HG02973 (cell line): Measurements from ENCODE around the gene TTLL11.
"Not testable (repeated sequence)": the region's sequence is repeated elsewhere in the genome, so short reads cannot be mapped to it uniquely, and the experiment has no call there.

ENCODE experiments used
- ATAC-seq: cut with Tn5 transposase; IDR thresholded peaks from one replicate; pipeline ENCODE4 v1.9.1; 2021; ENCODE audit warnings: moderate library complexity; ENCODE audit not compliant: unreplicated experiment

TTLL11 gene

DNA sequence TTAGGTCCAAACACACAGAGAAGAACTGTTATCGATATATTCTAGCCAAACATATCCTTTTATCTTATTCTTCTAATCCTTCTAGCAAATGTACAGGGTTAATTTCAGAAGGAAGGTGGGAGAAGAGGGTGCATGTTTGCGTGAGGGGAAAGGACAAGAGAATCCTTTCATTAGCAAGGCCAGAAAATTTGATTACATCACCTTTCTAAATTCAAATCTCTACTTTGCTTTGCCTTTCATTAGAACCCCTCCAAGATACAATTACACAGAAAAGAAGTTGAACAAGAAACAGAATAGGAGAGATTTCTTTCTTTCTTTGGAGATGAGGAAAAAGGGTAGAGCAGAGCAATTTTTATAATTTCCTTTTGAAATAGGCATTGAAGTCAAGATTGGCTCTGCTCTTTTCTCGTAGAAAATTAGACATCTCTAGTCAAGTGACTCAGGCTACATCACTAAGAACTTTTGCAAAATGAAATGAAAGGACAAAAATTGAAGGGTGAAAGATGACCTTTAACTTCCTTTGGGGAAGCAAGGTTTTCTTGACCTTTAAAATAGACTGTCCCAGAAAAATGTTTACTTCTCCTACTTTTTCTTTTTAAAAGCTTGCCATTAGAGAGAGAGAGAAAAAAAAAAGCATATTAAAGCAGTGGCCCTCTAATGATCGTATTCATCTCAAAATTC, 81.2 kb downstream of the TTLL11 start:
- ATAC-seq, result no peak

DNA sequence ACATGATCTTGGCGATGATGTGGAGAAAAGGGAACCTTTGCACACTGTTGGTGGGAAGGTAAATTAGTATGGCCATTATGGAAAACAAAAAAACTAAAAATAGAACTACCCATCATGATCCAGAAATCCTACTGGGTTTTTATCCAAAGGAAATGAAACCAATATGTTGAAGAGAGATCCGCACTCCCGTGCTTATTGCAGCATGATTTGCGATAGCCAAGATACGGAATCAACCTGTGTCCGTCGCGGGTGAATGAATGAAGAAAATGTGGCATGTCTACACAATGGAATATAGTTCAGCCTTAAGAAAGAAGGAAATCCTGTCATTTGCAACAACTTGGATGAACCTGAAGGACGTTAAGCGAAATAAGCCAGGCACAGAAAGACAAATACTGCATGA, 84.5 kb downstream of the TTLL11 start:
- ATAC-seq, result no peak

GRCh38 chr9:122007837-122008236, 85.3 kb downstream of the TTLL11 start:
- ATAC-seq, result no peak

DNA sequence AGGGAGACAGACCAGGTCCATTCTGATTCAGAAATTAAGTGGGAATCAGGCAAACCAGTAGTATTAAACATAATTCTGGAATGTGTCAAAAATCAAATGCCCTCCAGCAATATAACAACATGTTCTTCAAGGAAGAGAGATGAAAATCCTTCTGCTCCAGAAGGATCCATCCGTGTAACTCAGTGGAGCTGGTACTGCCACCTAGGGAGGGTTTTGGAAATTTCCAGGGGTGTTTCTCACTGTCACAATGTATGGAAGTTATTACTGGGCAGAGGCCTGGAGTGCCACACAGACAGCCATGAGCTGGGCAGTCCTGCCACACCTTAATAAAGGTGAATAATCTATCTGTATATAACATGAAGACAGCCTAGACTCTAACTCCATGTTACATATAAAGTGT, 87.5 kb downstream of the TTLL11 start:
- no peak for ATAC-seq

- no peak for ATAC-seq
These were observed 88.5 kb downstream of the TTLL11 start for GRCh38 chr9:122004589-122004988.

DNA sequence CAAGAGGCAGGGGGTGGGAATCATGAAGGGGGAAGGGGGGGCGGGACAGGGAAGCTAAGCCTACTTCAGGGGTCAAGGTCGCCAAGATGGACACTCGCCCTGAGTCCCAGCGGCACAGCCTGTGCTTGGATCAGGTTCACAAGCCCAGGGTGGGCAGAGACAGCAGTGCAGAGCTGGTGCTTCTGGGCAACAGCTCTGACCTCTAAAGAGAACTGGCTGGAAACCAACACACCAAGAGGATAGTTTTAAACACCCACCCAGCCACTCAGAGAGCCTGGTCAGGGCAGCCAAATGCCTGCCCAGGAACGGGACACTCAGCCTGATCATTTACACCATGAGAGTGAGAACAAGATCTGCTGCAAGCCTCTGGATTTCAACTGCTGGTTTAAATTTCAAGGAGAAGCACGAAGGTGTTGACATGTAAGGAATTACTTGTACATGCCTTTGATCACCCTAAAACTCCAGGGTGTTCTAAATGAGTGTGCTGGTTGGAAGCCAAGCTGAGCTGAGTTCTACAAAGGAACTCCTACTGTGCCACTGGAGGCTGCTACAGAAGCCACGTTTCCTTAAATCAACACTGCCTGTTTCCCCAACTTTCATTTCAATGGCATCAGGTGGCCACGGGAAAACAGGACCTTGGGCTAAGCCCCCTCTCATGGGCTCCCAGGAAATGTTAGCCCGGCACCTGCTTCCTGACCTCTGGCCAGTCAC, 91.5 kb downstream of the TTLL11 start:
- no peak for ATAC-seq

GRCh38 chr9:122000526-122000925, 92.6 kb downstream of the TTLL11 start:
- ATAC-seq, result not testable (repeated sequence)

- no peak for ATAC-seq
These were observed 93.6 kb downstream of the TTLL11 start for GRCh38 chr9:121999556-121999955.

DNA sequence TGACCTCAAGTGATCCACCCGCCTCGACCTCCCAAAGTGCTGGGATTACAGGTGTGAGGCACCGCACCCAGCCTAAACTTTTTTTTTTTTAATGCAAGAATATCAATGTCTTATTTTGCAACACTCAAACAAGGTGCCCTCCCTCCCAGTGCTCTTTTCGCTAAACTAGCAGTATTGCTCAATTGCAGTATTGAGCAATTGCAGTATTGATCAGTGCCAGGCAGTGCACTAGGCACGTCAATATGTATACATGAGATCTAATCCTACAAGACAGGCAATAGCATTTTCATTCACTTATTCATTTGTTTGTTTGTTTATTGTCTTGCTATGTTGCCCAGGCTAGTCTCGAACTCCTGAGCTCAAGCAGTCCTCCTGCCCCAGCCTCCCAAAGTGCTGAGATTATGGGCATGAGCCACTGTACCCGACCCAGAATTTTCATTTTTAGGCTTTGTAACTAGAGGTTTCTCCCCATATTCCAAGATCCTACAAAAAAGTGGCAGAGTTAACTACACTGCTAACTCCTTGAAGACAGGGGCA, 94.5 kb downstream of the TTLL11 start:
- no peak for ATAC-seq

- no peak for ATAC-seq
These were observed 95.3 kb downstream of the TTLL11 start for GRCh38 chr9:121997791-121998190.

DNA sequence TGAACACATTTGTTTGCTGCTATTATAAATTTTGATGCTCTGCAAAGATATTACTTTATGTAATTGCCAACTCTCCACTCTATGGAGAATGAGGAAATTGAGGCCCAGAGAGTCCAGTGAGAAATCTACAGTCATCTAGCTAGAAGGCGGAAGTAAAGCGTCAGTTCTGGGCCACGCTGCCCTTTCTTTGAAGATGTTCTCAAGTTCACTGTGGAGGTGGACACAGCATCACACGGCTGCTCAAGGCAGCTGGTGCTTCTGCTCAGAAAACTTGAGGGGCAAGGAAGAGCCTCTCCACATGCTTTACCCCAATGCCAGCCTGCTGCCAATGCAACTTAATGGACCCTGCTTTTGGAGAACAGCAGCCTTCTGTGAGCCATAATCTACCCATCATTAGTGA, 96.3 kb downstream of the TTLL11 start:
- ATAC-seq, result no peak

GRCh38 chr9:121995997-121996396, 97.1 kb downstream of the TTLL11 start:
- ATAC-seq, result no peak

DNA sequence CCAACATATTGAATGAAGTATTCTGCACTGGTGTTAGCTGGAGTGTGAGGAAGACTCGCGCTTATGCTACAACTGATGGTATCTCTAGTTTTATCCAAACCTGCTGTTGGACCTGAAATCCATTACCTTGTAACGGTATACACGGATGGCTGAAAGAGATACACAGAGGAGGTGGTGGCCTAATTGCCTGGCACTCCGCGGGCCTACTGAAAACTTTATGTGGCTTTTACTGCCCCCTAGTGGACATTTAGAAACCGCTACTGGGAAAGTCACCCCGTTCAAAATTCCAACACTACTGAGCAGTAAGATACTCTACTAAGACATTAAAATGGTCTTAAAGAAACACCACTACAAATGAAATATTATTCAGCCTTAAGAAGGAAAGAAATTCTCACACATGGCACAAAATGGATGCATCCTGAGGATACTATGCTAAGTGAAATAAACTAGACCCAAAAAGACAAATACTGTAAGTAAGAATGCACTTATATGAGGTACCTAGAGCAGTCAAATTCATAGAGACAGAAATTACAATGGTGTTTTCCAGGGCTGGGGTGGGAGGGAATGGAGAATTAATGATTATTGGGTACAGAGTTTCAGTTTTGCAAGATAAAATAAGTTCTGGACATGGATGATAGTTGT, 100.4 kb downstream of the TTLL11 start:
- no peak for ATAC-seq

DNA sequence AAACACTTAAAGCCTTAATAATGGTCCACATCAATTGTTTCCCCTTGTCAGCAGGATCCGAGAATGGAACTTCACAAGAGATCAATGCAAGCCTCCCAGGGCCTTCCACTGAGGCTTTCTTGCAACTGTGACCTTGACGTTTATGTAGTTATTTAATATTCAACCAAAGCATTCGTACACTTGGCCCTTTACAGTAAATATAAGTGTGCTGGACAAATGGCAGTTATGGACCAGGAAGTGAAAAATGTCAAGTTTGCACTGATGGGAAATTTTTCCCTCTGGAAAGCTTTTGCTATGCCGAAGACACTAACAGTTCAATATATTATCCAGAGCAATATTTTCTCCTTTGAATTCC, 101.8 kb downstream of the TTLL11 start:
- ATAC-seq, result no peak

- no peak for ATAC-seq
These were observed 102.4 kb downstream of the TTLL11 start for GRCh38 chr9:121990600-121991306.

DNA sequence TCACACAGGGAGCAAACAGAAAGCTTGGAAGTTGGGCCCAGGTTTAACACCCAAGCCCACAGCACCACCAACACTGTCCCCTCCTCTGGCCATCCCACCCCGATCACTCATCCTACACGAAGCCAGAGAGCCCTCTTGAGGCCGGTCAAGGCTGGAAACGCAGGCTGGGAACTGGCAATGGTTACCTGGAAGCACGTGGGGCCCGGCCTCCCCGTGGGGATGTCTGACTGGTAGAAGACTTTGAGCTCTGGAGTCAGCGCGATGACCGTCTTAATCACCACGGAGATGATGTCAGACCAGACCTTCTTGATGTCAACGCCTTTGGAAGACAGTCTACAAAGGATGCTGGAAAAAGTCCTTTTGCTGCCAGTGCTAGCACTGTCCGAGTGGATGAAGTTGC, 104.1 kb downstream of the TTLL11 start:
- ATAC-seq, result no peak

DNA sequence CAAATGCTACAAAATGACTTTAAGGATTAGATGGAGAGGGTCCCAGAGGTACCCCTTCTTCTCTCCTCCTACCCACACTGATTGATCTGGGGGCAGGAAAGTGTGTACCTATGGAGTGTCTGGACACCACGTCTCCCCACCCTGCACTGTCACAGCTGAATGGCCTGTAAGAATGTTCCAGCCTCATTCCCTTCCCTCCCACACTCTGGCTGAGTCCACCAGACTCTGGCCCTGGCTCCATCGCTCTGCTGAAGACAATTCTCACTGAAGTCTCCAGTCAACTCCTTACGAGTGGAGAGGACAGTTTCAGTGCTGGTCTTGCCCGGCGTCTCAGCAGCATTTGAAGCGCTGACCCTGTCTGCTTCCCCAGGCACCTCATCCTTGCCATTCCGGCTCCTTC, 105.8 kb downstream of the TTLL11 start:
- no peak for ATAC-seq

DNA sequence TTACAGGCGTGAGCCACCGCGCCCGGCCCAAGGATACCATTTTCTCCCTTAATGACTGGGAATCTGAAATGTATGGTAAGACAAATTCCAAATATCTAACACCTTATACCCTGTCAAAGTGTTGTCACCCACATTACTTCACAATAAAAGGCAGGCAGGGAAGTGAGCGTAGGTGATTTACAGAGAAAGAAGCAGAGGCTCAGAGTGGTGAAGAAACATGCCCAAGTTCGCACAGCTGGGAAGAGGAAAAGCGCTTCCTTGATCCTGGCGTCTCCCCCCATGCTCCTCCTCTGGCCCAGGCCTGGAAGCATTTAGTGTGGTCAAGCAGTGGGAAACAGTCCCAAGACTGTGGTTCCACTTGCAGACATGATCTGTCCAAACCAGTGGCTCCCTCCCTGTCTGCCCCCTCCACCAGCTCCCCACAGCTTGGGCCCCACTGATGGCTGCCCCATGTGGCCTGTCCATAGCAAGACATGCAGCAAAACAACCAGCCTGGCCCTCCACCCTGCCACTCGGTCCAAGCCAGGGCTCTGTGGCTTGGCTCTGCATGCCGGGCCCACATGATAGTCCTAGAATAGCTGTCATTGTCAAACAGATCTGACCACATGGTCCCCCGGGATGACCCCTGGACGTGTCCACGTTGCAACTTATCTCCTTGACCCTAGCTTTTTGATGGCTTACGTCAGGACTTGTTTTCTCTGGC, 107.2 kb downstream of the TTLL11 start:
- ATAC-seq, result no peak

DNA sequence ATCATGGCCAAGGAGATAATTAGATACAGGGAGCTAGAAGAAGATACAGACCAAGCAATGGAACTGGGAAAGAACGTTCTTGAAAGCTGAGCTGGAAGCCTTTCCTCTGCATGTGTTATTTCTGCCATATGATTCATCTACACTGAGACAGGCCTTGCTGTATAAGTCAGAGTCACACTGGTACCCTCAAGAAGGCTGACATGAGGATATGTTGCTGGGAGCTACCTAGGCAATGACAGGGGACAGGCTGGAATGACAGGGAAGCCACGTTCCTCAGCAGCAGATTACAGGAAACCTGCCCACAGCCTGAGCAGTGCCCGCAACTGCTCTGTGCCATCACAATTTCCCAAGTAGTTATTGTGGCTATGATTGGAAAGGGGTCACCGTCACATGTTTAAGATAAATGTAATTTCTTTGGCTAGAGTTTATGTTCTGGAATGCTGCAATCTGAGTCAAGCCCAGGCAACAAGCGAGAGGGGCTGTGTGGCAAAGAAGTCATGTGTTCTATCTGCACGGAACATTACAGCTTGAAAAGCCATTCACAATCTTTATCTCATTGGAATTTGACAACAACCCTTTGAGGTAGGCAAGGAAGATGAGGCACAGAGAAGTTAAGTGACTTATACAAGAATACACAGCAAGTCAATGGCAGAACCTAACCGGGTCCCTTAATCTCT, 108.2 kb downstream of the TTLL11 start:
- ATAC-seq, result no peak

DNA sequence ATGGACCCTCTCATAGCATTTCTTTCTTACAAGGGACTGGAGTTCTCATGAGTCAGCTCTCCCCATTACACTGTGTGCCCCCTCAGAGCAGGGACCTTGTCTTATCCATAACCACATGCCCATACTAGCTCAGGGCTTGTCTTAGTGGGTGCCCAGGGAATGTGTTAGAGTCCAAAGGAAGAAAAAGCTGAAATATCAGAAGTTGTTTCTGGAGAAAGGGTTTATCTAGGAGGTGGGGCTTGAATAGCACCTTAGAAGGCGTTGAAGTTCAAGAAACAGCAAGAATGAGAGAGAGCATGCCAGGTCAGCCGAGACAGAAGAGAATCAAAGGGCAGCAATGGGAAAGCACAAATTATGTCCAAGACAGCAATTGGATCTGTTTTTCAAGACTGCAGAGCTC, 109.4 kb downstream of the TTLL11 start:
- no peak for ATAC-seq
